ENCODE results near the gene FDXR.

Gene FDXR

DNA sequence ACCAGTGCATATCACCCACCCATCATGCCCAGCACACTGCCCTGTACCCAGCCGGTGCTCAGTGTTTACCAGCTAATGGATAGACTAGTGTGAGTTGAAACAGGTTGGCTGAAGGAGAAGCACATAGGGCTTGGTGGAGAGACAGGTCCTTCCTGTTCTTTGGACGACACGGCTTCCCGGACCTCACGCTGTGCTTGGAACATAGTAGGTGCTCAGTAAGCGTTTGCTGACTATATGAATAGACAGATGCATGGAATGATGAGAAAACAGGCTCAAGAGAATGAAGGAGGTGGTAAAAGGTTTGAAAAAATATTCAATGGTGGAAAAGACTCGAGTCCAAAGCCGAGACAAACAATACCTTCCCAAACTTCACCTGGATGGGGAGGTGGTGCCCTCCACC, 27.4 kb upstream of the FDXR start:
- DNase-seq (ENCODE audit: low read depth in 2 of 2) = no peak

DNA sequence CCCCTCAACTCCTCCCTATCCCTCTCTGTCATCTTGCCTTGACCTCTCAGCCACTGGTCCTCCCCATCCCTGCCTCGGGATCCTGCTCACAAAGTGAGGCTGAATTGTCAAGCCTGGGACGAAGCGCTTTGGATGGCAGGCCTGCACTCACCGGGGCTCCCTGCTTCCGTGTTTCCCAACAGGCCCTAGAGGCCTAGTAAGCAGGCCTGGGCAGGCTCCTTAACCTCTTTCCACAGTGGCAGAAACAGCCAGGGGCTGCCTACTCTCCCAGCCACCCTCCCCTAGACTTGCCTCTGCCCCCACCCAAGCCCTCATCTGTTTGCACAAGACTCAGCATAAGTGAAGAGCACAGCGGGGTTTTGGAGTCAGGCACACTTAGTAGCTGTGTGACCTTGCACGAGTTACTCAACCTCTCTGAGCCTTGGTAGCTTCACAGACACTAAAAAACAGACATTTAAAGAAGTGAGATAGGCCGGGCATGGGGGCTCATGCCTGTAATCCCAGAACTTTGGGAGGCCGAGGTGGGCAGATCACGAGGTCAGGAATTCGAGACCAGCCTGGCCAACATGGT, 25.7 kb upstream of the FDXR start:
- no peak for DNase-seq (ENCODE audit: low read depth in 2 of 2)

DNA sequence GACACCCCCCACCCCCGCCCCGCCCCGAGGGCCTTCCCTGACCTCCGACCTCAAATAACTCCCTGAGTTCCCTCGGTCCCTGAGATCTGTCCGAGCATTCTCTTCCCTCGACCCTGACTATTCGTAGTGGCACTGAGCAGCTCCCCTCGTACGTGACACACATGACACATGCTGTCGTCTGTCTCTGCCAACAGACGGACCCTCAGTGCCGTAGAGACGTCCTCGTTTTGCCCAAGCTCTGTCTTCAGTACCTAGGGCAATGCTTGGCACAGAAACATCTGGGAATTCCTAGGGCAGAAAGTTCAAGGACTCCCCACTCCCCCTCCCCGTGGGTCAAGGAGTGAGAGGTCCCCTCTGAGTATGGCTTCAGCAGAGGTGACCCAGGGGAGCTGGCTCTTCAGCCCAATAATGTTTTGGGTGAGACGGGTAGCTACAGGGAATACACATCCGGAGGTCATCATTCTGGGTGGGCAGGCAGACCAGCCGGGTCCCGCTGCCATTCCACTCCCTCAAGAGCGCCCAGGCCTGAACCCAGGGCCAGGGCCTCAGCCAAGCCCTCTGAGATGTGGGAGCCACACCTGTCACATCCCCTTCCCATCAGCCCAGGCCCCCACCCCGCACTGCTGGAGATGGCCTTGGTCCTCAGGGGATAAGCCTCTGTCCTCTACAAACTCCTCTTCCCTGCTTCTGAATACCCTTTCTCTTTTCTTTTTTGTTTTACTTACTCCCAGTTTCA, 21.3 kb upstream of the FDXR start:
- DNase-seq (ENCODE audit: low read depth in 2 of 2) = no peak

DNA sequence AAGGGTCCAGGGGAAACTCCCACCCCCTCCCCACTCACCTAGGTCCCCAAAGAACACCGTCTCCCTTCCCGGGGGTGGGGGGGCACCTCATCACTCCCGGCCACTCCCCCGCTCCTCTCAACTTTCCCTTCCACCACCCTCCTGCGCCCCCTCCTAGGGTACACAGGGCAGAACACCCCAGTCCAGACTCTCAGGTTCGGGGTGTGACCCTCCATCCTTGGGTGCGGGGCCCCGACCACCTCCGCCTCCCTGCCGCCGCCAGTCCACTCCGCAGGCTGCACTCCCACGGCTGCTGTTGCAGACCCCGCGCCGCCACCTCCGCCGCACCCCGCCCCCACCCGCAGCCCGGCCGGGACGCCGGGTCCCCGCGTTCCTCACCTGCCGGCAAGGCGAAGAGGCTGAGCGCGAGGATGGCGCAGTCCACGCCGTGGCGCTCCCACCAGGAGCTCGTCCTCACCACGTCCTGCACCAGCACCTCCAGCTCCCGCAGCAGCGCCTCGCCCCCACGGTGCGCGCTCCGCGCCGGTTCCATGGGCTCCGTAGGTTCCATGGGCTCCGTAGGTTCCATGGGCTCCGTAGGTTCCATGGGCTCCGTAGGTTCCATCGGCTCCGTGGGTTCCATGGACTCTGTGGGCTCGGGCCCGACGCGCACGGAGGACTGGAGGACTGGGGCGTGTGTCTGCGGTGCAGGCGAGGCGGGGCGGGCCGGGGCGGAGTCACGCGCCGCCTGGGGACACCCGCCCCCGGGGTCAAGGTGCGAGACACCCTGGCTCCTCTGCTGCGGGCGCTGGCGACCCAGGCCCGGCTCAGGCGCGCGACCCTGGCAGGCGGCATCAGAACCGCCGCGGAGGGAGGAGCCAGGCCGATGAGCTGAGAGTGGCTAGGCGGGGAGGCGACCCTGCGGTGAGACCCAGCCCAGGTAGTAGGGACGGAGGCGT, 20.4 kb upstream of the FDXR start, which contains the start of gene FADS6:
FADS6 (minus strand) TSS at position 660 of the 938 bp plus-strand sequence; CDS start at position 622, 38 bp downstream.
- DNase-seq (ENCODE audit: low read depth in 2 of 2) = no peak

DNA sequence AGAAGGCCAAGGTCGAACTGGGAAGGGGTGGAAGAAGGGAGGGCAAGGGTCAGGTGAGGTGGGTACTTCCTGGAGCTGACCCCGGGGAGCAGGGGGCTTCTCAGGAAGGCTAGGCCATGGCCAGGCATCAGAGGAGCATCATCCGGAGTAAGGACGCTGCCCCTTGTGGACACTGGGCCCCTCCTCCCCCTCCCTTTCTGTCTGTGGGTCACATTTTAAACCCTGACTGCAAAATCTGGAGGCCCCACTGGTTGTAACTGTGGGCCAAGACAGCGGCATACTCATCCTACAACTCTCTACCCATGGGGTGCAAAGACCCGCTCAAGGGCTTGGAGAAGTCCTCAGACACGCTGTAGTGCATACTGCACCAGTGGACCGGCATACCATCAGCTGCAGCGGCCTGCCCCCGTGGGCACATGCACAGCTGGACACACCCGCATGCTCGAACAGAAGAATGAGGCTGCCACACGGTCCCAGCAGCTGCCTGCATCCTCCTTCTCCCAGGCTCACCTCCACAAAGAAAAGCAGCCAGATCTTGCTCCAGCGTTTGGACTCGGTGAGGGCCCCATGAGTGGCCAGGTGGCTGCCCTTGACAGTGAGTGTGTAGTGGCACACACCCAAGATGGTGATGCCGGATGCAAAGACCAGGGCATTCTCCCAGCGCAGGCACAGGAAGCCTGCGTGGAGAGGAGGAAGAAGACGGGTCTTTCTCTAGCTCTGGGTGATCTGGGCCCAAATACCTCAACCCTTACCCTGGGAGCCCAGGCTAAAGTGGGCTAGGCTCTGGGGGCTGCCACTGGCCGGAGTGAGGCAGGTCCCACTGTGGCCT, 19.4 kb upstream of the FDXR start:
- no peak for DNase-seq (ENCODE audit: low read depth in 2 of 2)

DNA sequence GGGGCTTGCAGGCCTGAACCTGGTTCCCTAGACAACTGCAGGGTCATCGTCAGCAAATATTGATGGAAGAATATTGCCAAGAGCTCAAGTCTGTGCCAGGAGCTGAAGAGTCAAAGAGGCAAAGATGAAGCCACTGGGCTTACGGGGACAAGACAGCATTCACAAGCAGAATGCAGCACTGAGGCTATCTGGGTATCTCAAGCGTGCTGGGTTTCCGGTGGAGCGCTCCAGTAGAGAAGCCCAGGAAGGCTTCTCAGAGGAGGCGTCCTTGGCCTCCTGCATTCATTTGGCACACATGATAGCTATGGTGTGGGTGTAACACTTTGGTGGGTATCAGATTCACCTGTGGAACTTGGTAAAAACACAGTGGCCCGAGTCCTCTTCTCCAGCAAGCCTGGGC, 17.8 kb upstream of the FDXR start:
- DNase-seq (ENCODE audit: low read depth in 2 of 2) = no peak

DNA sequence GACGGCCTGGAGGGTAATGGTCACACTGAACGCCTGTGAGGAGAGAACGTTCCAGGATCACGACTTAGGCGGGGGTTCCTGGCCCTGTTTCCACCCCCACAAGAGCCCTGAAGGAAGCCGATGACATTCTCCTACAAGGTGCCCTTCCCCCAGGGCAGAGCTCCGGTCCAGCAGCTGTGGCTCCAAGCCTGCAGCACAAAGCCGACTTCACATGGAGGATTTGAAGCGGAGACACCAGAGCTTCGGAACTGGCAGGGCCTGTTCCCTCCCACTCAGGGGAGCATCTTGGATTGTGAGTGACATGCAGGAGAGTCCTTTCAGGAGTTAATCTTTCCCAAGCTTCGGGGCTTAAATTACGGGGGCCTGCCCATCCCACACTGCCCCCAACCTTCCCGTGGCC, 15.7 kb upstream of the FDXR start:
- DNase-seq (ENCODE audit: low read depth in 2 of 2) = no peak

DNA sequence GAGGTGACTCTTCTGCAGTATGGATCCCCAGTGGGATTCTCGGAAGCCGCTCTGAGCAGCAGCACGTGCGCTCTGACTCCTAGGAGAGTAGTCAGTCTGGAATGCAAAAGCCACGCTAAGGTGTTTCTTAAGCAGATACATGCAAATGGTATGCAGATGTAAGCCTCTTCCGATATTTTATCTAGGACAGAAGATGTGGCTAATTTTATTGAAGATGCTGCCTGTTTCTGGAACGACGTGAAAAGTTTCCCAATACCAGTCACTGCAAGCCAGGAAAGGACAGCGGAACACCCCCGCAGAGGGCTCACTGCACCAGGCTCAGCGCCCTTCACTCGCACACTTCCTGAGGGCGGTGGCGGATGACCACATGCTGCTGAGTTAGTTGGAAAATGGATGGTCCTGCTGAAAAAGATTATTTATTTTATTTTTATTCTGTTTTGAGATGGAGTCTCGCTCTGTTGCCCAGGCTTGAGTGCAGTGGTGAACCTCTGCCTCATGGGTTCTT, 10.5 kb upstream of the FDXR start:
- DNase-seq (ENCODE audit: low read depth in 2 of 2) = no peak

DNA sequence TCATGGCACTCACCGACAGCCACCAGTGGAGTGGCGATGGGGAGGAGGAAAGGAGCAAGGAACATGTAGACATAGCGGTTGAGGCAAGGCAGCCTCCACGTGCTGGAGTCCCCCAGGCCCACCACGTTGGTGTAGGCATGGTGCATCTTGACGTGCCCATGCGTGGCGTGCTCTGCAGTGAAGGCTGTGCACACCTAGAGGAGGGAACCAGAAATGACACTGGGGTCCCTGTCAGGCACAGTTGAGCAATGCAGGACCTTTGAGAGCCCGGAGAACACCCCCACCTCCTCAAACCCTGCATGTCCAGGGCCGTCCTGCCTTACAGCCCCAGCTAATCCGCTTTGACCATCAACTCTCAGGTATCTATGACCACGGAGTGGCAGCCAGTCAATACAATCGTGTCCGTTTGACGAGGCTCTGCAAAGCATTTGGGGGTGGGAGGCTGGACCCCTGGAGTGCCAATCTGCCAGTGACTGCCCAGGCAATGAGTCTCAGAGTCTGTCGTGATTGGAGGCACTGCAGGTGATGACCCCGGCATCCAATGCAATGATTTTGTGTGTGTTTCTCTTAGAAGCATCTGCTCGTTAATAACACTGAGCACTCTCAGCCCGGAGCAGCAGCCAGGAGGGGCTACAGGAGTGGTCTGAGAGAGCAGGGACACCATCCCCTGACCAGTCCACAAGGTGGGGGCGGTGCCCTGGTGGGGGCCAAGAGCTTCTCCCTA, 9.9 kb upstream of the FDXR start:
- DNase-seq (ENCODE audit: low read depth in 2 of 2) = no peak

DNA sequence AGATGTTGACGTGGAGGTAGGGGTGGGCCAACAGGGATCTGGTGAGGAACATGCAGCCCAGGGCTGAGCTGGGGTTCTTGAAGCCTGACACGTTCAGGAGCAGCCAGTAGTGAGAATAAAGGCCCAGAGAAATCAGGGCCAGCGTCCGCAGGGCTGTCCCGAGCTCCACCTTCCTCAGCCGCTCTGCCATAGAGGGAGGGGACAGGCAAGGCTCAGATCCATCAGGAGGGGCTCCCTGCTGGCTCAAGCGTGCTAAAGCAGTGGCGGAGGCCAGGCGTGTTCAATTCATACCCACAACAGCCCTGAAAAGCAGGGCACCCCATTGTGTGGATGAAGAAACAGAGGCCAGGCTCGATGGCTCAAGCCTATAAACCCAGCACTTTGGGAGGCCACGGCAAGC, 8.3 kb upstream of the FDXR start:
- DNase-seq (ENCODE audit: low read depth in 2 of 2) = no peak

DNA sequence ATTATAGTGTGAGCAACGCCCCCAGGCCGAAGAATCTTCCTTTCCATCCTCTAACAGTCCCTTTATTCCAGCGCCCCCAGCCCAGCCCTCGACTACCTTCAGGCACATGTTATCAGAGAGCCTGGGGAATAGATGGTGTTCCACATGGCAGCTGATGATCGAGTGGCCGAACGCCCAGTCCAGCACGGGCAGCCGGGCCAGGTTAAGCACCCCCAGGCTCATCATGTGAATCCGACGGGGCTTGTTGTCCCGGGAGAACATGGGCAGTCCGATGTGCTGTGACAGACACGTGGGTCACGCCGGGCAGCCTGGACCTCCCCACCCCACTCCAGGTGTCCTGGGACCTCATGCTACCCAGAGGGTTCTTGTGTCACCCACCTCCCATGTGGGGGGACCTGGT, 6.5 kb upstream of the FDXR start:
- DNase-seq (ENCODE audit: low read depth in 2 of 2) = no peak

DNA sequence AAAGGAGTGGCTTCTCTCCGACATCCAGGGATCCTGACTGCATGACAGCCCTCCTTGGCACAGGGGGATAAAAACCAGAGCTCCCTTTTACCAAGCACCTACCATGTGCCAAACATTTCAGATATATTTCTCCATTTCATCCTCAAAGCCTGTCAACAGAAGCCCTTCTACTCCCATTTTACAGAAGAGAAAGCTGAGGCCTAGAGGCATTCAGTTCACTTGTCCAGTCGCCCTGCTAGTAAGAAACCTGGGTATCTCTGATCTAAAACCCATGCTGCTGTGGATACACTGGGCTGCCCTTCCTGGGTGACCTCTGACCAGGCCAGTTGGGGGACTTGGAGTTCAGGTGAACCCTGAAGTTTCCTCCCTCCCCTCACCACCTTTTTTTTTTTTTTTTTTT, 5.9 kb upstream of the FDXR start:
- DNase-seq (ENCODE audit: low read depth in 2 of 2) = no peak

DNA sequence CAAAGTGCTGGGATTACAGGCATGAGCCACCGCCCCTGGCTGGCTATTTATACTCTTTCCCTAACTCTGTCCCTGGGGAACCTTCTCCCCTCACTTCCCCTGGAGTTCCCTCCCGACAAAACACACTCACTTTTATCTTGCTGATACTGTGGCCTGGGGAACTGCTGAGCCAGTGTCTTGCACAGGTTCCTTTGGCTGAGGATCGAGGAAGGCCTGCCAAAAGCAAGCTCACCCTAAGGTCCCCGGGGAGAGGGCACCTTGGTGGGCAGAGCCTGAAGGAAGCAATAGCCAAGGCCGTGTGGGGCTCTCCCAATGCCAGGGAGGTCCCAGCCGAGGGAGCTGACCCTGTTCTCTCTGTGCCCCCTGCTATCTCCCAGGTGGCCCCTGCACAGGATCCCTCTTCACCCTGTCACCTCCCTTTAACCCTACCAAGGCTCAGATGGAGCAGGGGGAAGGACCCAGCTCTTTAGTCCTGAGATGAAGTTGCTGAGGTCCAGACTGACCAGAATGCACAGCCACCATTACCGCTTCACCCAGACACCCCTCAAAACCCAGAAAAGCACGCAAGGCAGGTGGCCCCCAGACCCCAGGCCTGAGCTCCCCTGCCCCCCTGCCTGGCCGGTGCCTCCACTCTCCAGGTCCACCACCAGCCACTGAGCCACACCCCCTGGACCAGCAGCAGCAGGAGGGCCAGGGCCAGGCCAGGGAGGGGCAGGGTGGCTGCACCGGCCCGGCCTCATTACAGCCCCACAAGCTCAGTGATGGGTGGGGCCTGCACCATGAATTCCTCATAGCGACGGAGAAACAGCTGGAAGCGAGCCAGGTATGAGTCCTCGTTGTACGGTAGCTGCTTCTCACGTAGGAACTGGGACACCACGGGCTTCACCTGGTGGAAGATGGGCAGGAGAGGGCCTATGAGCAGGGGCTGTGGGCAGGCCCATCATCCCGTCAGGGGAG, 5.1 kb upstream of the FDXR start:
- no peak for DNase-seq (ENCODE audit: low read depth in 2 of 2)

DNA sequence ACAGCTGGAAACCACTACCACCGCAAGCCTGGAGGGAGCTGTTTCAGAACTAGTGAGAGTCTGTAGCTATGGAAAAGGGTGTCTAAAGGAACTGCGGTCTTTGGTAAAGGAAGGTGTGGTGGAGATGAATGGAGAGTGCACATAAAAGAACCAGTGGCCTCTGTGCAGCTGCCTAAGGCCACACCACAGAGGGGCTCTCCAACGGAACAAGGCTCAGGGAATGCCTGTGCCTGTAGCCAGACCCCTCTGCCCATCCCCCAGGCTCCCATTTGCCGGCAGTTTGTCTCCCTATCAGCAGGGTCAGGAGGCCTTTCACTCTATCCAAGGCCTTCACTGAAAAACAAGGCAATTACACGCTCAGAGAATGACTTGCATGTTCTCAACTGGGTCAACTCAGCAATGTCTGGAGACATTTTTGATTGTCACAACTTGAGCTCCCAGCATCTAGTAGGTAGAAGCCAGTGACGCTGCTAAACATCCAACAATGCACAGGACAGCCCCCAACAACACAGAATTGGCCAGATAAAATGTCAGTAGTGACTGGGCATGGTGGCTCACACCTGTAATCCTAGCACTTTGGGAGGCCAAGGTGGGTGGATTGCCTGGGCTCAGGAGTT, 3.3 kb upstream of the FDXR start:
- DNase-seq (ENCODE audit: low read depth in 2 of 2) = no peak

DNA sequence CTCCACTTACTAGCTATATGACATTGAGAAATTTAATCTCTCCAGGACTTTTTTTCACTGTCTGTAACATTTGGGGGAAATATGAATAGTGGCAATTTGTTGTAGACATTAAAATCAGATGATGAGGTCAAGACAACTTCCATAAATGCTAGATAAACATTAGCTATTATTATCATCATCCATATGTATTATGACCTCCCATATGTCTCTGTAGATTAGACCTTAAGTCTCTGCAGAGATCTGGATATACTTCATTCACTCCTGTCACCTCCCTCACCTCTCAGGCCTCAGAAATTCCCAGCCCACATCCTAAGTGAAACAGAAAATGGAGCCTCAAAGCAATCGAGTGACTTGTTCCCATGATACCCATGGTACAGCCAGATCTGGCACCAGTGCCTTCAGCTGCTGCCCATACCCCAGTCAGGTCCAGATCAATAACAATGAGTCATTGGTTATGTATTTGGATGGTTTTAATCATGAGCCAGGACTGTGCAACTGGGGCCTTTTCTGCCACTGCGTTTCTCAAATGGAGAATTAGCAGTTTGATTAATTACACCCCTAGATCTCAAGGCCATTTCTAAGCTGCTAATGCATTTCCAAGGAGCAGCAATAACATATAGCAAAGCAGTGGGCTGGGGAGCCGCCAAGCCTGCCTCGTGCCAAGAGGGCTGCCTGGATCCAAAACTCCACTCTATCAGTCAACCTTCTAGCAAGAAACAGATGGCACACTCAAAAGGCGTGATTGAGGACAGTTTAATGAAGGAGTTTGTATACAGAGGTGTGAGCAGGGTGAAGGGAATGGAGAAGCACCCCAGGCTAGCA, 2.6 kb upstream of the FDXR start:
- DNase-seq (ENCODE audit: low read depth in 2 of 2) = no peak

DNA sequence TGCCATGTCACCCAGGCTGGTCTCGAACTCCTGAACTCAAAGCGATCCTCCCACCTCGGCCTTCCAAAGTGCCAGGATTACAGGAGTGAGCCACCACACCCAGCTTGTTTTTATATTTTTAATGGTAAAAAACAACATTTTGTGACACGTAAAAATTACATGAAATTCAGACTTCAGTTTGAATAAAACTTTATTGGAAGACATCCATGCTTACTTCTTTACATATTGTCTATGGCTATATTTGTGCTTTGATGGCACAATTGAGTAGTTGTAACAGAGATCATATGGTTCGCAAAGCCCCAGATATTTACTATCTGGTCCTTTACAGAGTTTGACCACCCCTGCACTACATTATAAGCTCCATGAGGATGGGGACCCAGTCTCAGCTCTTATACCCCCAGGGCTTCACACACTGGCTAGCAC, 1.8 kb upstream of the FDXR start:
- DNase-seq (ENCODE audit: low read depth in 2 of 2) = no peak

DNA sequence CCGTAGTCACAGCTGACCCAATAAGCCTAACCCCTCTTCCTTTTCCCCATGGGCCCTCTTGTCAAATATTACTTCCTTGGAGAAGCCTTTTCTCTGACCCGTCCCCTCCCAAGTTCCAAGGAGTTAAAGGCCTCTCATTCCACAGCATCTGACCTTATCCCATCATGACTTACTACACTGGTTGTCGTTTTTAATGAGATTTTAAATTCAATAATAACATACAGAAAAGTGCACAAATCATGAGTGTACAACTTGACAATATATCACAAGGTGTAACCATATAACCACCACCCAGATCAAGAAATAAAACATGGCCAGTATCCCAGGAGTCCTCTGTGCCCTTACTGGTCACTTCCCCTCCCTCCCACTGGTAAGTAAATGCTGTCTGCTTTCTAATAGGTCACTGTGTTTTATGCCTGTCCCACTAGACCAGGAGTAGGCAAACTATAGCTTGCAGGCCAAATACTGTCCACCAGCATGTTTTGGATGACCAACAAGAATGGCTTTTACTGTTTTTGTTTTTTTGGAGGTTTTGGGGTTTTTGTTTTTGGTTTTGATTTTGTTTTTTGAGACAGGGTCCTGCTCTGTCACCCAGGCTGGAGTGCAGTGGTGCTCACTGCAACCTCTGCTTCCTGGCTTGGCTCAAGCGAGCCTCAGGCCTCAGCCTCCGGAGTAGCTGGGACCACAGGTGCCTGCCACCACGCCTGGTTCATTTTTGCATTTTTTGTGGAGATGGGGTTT, 1.2 kb upstream of the FDXR start:
- no peak for DNase-seq (ENCODE audit: low read depth in 2 of 2)
